Nephron progenitor cell (in vitro differentiated cells): ENCODE results near the gene RGS11.
A peak's percentile ranks its signal among the peaks of the same experiment; 100 is the strongest.

Experiments used
- DNase-seq: peaks from one replicate; pipeline ENCODE4 v3.0.0; 2021
- H3K27ac Mint-ChIP-seq: 2 replicates; pipeline ENCODE4 v1.8.0; 2021; ENCODE audit warnings: mild to moderate bottlenecking, moderate library complexity, mixed read lengths
- H3K27me3 Mint-ChIP-seq: 2 replicates; pipeline ENCODE4 v1.8.0; 2021; ENCODE audit warnings: mild to moderate bottlenecking, low read depth, mixed read lengths; ENCODE audit not compliant: poor library complexity
- H3K36me3 Mint-ChIP-seq: 2 replicates; pipeline ENCODE4 v1.8.0; 2021; ENCODE audit warnings: low read depth, mixed read lengths
- H3K4me1 Mint-ChIP-seq: 2 replicates; pipeline ENCODE4 v1.8.0; 2021; ENCODE audit warnings: mixed read lengths
- H3K4me3 Mint-ChIP-seq: 2 replicates; pipeline ENCODE4 v1.8.0; 2021; ENCODE audit warnings: mild to moderate bottlenecking, moderate library complexity, mixed read lengths
- H3K9me3 Mint-ChIP-seq: 2 replicates; pipeline ENCODE4 v1.8.0; 2021; ENCODE audit warnings: mild to moderate bottlenecking, moderate library complexity, mixed read lengths
- TF ChIP-seq, protein P1 (sequence below): fragments of 200-600 bp; sonication (generic); IDR thresholded peaks from 2 replicates; pipeline ENCODE4 v1.5.0; 2021; ENCODE audit warnings: antibody characterized with exemption

RGS11 gene

DNA sequence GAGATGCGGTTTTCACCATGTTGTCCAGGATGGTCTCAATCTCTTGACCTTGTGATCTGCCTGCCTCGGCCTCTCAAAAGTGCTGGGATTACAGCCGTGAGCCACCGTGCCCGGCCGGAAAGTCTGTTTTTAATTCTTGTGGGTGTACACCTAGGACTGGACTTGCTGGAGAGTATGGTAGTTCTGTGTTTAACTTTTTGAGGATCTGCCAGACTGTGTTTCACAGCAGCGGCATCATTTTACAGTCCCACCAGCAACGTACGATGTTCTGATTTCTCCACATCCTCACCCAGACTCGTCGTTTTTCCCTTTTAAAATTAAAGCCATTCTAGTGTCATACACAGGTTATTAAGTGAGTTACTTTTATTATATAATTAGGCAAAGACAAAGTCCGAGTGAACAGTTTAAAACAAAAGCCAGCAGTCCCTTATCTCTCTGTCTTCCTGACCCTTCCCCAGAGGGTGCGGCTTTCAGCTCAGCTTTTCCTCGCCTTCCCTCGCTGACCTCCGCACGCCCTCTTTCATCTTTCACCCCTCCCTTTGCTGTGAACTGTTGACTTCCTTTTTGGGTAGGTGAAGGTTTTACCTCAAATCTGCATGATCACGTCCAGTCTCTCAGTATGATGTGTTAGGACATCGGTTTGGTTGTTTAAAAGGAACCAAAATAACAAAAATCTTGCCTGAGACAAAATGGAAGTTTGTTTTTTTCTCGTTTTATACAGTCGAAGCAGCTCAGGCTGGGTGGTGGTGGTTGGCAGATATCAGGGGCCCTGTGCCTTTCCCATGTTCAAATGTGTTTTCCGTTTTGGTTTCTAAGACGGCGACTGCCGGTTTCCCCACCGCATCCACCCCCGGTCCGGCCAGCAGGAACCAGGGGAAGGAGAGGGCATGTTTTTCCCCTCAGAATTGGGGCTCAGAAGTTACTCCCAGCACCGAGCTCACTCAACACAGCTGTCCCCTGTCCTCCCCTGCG is 23.1 kb downstream of the RGS11 start:
- Mint-ChIP-seq H3K27ac (peak overlapping the region; percentile 96), H3K27me3 (no peaks in the 10 kb centered on the region), H3K4me3 (peak overlapping the region; percentile 29), H3K9me3 (no peaks in the 10 kb centered on the region), H3K36me3 (peaks cover 56% of the 10 kb centered on the region), H3K4me1 (peaks cover 24% of the 10 kb centered on the region)
- DNase-seq = no peak
- TF ChIP-seq, protein P1, sequence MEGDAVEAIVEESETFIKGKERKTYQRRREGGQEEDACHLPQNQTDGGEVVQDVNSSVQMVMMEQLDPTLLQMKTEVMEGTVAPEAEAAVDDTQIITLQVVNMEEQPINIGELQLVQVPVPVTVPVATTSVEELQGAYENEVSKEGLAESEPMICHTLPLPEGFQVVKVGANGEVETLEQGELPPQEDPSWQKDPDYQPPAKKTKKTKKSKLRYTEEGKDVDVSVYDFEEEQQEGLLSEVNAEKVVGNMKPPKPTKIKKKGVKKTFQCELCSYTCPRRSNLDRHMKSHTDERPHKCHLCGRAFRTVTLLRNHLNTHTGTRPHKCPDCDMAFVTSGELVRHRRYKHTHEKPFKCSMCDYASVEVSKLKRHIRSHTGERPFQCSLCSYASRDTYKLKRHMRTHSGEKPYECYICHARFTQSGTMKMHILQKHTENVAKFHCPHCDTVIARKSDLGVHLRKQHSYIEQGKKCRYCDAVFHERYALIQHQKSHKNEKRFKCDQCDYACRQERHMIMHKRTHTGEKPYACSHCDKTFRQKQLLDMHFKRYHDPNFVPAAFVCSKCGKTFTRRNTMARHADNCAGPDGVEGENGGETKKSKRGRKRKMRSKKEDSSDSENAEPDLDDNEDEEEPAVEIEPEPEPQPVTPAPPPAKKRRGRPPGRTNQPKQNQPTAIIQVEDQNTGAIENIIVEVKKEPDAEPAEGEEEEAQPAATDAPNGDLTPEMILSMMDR = no peak

DNA sequence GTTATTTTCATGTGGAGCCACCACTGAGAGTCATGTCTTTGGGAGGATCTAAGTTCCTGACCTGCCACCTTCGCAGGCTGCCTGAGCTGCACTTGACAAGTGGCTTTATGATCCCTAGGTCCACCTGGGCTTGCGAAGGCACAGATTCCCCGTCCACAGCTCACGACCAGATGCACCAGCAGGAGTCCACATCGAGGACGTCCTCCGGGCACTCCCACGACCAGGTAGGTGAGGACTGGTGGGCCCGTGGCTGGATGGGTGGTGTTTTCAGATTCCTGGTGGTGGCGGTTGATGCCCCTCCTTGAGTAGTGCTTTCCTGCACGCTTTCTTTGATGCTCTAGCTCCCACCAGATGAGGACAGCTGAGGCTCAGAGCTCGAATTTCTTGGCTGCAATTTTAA is 26.3 kb downstream of the RGS11 start:
- Mint-ChIP-seq H3K36me3 (peaks cover 30% of the 10 kb centered on the region), H3K27ac (no peak overlapping the region), H3K9me3 (no peaks in the 10 kb centered on the region), H3K27me3 (peaks cover 3% of the 10 kb centered on the region), H3K4me1 (peaks cover 24% of the 10 kb centered on the region), H3K4me3 (no peak overlapping the region)
- TF ChIP-seq, protein P1 = no peak
- DNase-seq = no peak

DNA sequence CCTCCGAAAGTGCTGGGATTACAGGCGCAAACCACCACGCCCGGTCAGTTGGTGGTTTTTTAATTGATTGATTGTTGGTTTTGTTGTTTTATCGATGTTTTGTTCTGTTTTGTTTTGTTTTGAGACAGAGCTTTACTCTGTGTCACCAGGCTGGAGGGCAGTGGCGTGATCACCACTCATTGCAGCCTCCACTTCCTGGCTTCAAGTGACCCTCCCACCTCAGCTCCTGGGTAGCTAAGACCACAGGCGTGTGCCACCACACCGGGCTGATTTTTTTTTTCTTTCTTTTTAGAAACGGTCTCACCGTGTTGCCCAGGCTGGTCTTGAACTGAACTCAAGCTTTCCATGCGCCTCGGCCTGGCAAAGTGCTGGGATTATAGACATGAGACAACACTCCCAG is 28.7 kb downstream of the RGS11 start:
- no peak for DNase-seq
- Mint-ChIP-seq H3K27ac (no peak overlapping the region), H3K9me3 (no peaks in the 10 kb centered on the region), H3K27me3 (peaks cover 3% of the 10 kb centered on the region), H3K4me3 (no peak overlapping the region), H3K36me3 (peaks cover 17% of the 10 kb centered on the region), H3K4me1 (peaks cover 14% of the 10 kb centered on the region)
- TF ChIP-seq, protein P1 = no peak

DNA sequence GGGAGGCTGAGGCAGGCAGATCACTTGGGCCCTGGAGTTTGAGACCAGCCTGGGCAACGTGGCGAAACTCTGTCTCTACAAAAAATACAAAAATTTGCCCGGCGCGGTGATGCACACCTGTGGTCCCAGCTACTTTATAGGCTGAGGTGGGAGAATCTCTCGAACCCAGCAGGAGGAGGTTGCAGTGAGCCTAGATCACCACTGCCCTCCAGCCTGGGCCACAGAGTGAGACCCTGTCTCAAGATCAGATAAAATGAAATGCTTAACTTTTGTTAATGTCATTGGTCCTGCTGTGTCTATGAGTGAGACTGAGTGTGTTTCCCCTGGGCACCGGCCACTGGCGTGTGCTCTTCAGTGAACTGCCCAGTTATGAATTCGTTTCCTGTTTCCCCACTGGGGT is 30.6 kb downstream of the RGS11 start:
- DNase-seq = no peak
- Mint-ChIP-seq H3K4me3 (no peak overlapping the region), H3K27ac (peak overlapping the region; percentile 94)

DNA sequence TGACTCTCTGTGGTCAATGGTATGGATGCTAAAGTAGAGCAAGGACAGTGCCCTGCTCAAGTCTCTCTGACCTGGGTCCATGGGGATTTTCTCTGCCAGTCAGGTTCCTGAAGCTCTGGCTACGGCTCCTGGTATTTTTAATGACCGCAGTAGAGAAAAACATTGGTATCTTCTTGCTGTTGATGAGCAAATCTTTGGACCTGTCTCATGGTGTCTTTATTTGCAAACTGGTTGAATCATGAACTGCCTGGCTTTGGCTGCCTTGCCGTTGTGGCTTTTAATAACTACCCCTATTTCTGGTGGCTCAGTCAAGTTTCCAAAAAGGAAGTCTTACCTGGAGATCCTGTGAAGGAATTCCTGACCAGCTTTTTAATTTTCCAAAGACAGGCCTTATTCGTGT is 32.4 kb downstream of the RGS11 start:
- peak overlapping the region; percentile 39 for H3K27ac Mint-ChIP-seq
- H3K4me3 Mint-ChIP-seq = no peak overlapping the region
- H3K9me3 Mint-ChIP-seq = no peaks in the 10 kb centered on the region
- peaks cover 24% of the 10 kb centered on the region for H3K36me3 Mint-ChIP-seq
- peaks cover 3% of the 10 kb centered on the region for H3K27me3 Mint-ChIP-seq
- no peak for DNase-seq
- TF ChIP-seq, protein P1 = no peak
- peaks cover 11% of the 10 kb centered on the region for H3K4me1 Mint-ChIP-seq

More for the DNA sequence above, 30.6 kb downstream of the RGS11 start:
- TF ChIP-seq, protein P1 = no peak
- Mint-ChIP-seq H3K27me3 (peaks cover 3% of the 10 kb centered on the region), H3K36me3 (peaks cover 18% of the 10 kb centered on the region), H3K9me3 (no peaks in the 10 kb centered on the region), H3K4me1 (peaks cover 7% of the 10 kb centered on the region)
